Thyroid gland (tissue), 4 donors: ENCODE data around the gene PARVB. TPM values are rescaled to one million over a fixed set of nuclear protein-coding genes. Genes with fewer than 3 reads are reported as not detected.
"Not testable (repeated sequence)": the region's sequence is repeated elsewhere in the genome, so short reads cannot be mapped to it uniquely, and the experiment has no call there.

Experiments used
- DNase-seq, 2 donors: peaks; one replicate each; pipeline ENCODE4 v3.0.0-alpha.2; 2019
- H3K27ac ChIP-seq, 3 donors: fragments of 200-600 bp; sonication (generic); 1 replicate in 2 of 3; 2 replicates in 1 of 3; pipeline ENCODE4 v1.5.1; 2016 to 2019; ENCODE audit warnings: mild to moderate bottlenecking in 1 of 3, moderate library complexity in 1 of 3
- H3K27me3 ChIP-seq: fragments of 200-600 bp; sonication (generic); one replicate; pipeline ENCODE4 v1.5.1; 2019
- H3K36me3 ChIP-seq, 2 donors: fragments of 200-600 bp; sonication (generic); one replicate each; pipeline ENCODE4 v1.5.1; 2016 to 2019
- H3K4me1 ChIP-seq, 2 donors: fragments of 200-600 bp; sonication (generic); one replicate each; pipeline ENCODE4 v1.5.1; 2017 to 2019
- H3K4me3 ChIP-seq, 3 donors: fragments of 200-600 bp; sonication (generic); replicated peaks in 1 of 3; 1 replicate in 2 of 3; 2 replicates in 1 of 3; pipeline ENCODE4 v1.5.1; 2016; ENCODE audit warnings: mild to moderate bottlenecking in 1 of 3
- H3K9me3 ChIP-seq: fragments of 200-600 bp; sonication (generic); one replicate; pipeline ENCODE4 v1.5.1; 2017
- POLR2A ChIP-seq, 2 donors: fragments of 450-650 bp; IDR thresholded peaks; one replicate each; pipeline ENCODE4 v1.6.1; 2017; ENCODE audit warnings: antibody characterized with exemption in 2 of 2, mild to moderate bottlenecking in 2 of 2, moderate library complexity in 1 of 2
- WGBS, 2 donors: methylation state at CpG; one replicate each; pipeline ENCODE4 v1.1.5; 2017; 5-methylcytosine and 5-hydroxymethylcytosine counted together
- intact Hi-C: fragments of 100-400 bp; cut with DNase I; formaldehyde crosslinking; loops from one replicate; pipeline ENCODE4 v1.15.1; 2023
- total RNA-seq, 4 donors: library from RNA; depleted of rRNA; stranded (reverse); fragments of >200 nt; gene quantifications; one replicate each; pipeline ENCODE4 v1.2.3, GENCODE V29; 2016
- TF ChIP-seq, protein P1 (sequence below), 6 experiments: fragments of 200-600 bp in 3 of 6; fragments of 450-650 bp in 3 of 6; sonication (generic) in 3 of 6; IDR thresholded peaks; one replicate each; pipeline ENCODE4 v1.5.1; 2016 to 2019; ENCODE audit warnings: antibody characterized with exemption in 6 of 6, mild to moderate bottlenecking in 2 of 6, inconsistent platforms in 1 of 6, moderate library complexity in 1 of 6

The PARVB gene
- total RNA-seq, 4 donors from 2014 or later = 6.7 to 34.9 (median 11.0) TPM

DNA sequence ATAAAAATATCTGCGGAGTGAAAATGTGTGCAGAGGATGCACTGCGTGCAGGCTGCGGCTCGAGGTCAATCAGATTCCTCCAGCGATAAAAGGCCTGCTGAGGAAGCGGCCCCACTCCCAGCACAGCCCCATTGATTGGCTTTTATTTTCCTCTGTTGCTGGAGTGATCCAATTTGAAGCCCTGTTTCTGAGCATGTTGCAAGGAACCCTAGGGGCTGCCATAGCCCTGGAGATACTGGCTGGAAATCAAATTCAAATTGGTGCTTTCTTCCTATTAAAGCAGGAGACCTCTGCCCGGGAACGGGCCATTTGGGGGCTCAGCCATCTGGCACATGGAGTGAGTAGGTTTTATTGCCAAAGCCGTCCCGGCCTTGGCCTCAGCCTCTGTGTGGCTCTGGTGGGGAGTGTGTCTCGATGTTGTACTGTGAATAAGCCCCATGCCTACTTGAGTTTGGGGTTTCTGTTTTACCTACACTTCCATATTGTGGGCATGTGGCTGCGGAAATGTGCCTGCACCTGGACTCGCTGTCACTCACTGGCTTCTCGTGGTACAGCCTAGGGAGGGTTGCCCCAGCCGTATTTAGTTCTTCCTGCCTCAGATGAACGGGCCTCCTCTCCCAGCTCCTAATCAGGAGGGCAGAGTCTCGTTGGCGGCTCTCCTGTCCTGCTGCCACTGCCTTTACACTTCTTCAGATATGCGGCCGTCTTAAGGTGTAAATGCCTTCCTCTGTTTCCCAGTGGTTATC is 25.6 kb downstream of the PARVB start:
- no peaks in the 10 kb centered on the region for H3K9me3 ChIP-seq
- DNase-seq = no peak
- H3K4me1 ChIP-seq = no peaks in the 10 kb centered on the region
- no peaks in the 10 kb centered on the region for H3K27me3 ChIP-seq
- 73 to 86% methylated on average over 18 to 20 of the region's 20 CpGs for WGBS, 2 donors
- H3K27ac ChIP-seq = no peak overlapping the region
- intact Hi-C loops = no loop called here
- no peak for TF ChIP-seq POLR2A (IDR thresholded peaks at IDR 0.05)
- no peak overlapping the region for H3K4me3 ChIP-seq
- H3K36me3 ChIP-seq = no peaks in the 10 kb centered on the region

DNA sequence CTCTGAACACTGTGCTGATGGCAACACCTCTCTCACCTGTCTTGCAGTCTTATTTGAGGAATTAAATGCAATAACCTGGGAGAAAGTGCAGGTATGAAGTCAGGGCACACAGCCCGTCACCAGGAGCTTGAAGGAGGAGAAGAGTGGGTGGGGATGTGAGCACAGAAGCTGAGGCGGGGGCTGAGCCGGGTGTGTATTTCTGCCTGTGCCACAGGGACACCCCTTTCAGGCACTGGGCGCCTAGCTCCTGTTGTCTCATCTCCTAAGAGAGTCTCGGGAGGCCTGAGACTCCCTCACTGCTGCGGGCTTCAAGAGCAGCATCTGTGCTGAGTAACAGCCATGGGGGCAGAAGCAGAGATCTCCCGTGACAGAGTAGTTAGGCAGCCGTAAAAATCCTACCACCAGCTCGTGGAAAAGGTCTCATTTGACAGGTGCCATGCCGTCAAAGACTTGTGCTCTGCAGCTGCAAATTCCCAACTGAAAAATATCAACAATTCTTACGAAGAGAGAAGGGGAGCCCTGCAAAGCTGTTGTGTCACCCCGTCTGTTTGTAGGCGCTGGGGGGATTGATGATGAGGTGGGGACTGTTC is 26.8 kb downstream of the PARVB start:
- no peak for DNase-seq
- 83 to 86% methylated on average over 13 of the region's 13 CpGs for WGBS, 2 donors
- Histone ChIP-seq H3K4me1 (no peaks in the 10 kb centered on the region), H3K36me3 (no peaks in the 10 kb centered on the region), H3K4me3 (no peak overlapping the region), H3K27ac (no peak overlapping the region), H3K9me3 (no peaks in the 10 kb centered on the region), H3K27me3 (no peaks in the 10 kb centered on the region)
- TF ChIP-seq, protein P1, sequence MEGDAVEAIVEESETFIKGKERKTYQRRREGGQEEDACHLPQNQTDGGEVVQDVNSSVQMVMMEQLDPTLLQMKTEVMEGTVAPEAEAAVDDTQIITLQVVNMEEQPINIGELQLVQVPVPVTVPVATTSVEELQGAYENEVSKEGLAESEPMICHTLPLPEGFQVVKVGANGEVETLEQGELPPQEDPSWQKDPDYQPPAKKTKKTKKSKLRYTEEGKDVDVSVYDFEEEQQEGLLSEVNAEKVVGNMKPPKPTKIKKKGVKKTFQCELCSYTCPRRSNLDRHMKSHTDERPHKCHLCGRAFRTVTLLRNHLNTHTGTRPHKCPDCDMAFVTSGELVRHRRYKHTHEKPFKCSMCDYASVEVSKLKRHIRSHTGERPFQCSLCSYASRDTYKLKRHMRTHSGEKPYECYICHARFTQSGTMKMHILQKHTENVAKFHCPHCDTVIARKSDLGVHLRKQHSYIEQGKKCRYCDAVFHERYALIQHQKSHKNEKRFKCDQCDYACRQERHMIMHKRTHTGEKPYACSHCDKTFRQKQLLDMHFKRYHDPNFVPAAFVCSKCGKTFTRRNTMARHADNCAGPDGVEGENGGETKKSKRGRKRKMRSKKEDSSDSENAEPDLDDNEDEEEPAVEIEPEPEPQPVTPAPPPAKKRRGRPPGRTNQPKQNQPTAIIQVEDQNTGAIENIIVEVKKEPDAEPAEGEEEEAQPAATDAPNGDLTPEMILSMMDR (IDR thresholded peaks at IDR 0.05) = no peak
- no peak for TF ChIP-seq POLR2A (IDR thresholded peaks at IDR 0.05)
- intact Hi-C loops = no loop called here

DNA sequence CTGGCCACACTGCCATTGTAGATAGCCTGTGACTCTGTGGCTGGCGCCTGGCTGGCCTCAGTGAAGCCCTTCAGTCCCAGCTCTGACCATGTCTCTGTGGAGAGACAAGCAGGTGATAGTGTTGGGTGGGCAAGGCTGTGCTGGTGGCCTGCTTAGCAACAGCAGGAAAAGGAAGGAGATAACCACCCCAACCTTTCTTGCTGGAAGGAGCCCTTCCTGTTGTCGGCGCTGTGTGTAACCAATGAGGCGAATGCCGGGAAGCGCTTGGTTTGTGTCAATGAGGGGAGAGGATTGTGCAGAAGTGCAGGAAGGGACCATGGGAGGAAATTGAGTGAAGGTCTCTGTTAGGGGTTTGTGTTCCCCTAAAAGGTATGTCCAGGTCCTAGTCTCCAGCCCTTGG is 27.3 kb downstream of the PARVB start:
- Histone ChIP-seq H3K9me3 (no peaks in the 10 kb centered on the region), H3K4me3 (no peak overlapping the region), H3K36me3 (no peaks in the 10 kb centered on the region), H3K4me1 (peaks cover 0 to under 1% of the 10 kb centered on the region in 2 donors), H3K27me3 (no peaks in the 10 kb centered on the region), H3K27ac (no peak overlapping the region)
- DNase-seq = no peak
- TF ChIP-seq, protein P1 (IDR thresholded peaks at IDR 0.05) = no peak
- TF ChIP-seq POLR2A (IDR thresholded peaks at IDR 0.05) = no peak
- intact Hi-C loops = no loop called here
- 84 to 93% methylated on average over 6 of the region's 6 CpGs for WGBS, 2 donors

DNA sequence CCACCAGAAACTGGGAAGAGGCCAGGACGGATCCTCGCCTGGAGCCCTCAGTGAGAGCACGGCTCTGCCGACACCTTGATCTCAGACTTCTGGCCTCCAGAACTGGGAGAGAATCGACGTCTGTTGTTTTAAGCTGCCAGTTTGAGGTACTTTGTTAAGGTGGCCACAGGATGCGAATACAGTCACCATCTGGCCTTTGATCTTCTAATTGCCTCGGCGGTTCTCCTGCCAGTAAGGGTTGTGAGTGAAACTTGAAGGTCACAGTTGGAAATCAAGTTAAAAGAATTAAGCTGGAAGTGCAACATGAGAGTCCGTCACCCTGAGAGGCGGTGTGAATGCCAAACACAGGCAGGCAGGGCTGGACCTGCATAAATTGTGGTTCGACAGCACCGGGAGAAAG is 27.9 kb downstream of the PARVB start:
- H3K27ac ChIP-seq = no peak overlapping the region
- no peaks in the 10 kb centered on the region for H3K9me3 ChIP-seq
- no peak overlapping the region for H3K4me3 ChIP-seq
- no peak for DNase-seq
- intact Hi-C loops = no loop called here
- 79 to 83% methylated on average over 11 to 13 of the region's 13 CpGs for WGBS, 2 donors
- no peaks in the 10 kb centered on the region for H3K36me3 ChIP-seq
- peaks cover 0 to 7% of the 10 kb centered on the region in 2 donors for H3K4me1 ChIP-seq
- no peaks in the 10 kb centered on the region for H3K27me3 ChIP-seq
- no peak for TF ChIP-seq POLR2A (IDR thresholded peaks at IDR 0.05)
- TF ChIP-seq, protein P1 (IDR thresholded peaks at IDR 0.05) = no peak

DNA sequence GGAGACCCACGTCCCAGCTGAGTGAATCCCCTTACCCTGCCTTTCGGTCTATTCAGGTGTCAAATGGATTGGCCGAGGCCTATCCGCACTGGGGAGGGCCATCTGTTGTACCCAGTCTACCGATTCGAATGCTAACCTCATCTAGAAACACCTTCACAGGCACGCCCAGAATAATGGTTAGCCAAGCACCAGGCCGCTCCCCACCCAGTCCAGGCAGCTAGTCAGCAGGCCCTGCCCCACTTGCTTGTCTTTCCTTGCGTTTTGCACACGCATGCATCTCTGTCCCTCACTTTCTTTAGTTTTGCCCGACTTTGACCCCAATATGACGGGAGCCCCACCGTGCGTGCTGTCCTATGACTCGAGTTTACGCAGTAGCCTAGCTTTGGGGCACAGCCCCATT is 31.7 kb downstream of the PARVB start:
- H3K9me3 ChIP-seq = no peaks in the 10 kb centered on the region
- H3K4me3 ChIP-seq = no peak overlapping the region
- no peaks in the 10 kb centered on the region for H3K36me3 ChIP-seq
- WGBS, 2 donors = 95 to 96% methylated on average over 16 of the region's 16 CpGs
- H3K27me3 ChIP-seq = no peaks in the 10 kb centered on the region
- no peak overlapping the region for H3K27ac ChIP-seq
- H3K4me1 ChIP-seq = peaks cover 9 to 18% of the 10 kb centered on the region in 2 donors
- no peak for TF ChIP-seq POLR2A (IDR thresholded peaks at IDR 0.05)
- TF ChIP-seq, protein P1 (IDR thresholded peaks at IDR 0.05) = no peak
- intact Hi-C loops = no loop called here
- no peak for DNase-seq

DNA sequence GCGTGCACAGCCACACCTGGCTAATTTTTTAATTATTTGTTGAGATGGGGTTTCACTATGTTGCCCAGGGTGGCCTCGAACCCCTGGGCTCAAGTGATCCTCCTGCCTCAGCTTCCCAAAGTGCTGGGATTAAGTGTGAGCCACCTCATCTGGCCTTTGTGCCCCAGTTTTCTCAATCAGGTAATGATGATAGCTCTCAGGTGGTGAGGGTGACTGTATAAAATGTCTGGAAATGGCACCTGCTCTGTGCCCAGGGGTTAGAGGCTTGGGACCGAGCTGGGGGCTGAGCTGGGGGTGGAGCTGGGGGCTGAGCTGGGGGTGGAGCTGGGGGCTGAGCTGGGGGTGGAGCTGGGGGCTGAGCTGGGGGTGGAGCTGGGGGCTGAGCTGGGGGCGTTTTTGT is 32.5 kb downstream of the PARVB start:
- H3K4me3 ChIP-seq, H3K27ac ChIP-seq: not testable (repeated sequence)
- WGBS, 2 donors = 46 to 61% methylated on average over 4 of the region's 4 CpGs

More for the DNA sequence above, 32.5 kb downstream of the PARVB start:
- H3K27me3 ChIP-seq, H3K9me3 ChIP-seq, intact Hi-C loops, H3K36me3 ChIP-seq, DNase-seq: not testable (repeated sequence)
- peaks cover 9 to 18% of the 10 kb centered on the region in 2 donors for H3K4me1 ChIP-seq
